22Rv1 (cell line): ENCODE measurements around the gene GABARAP.
A peak's percentile ranks its signal among the peaks of the same experiment; 100 is the strongest.

ENCODE experiments used
- CTCF ChIP-seq: fragments of 450-650 bp; IDR thresholded peaks from 2 replicates; pipeline ENCODE4 v1.5.1; 2017; ENCODE audit warnings: mild to moderate bottlenecking
- ZFX ChIP-seq: fragments of 450-650 bp; IDR thresholded peaks from 2 replicates; pipeline ENCODE4 v1.6.1; 2017; ENCODE audit warnings: antibody characterized with exemption, borderline replicate concordance

- TF ChIP-seq CTCF = peak; percentile 35
- no peak for TF ChIP-seq ZFX
Observed at GRCh38 chr17:7213895-7214299, 28.4 kb downstream of the GABARAP start.
